GM18505 (cell line): ENCODE measurements around the gene NT5C3B.
A peak's percentile ranks its signal among the peaks of the same experiment; 100 is the strongest.
"Not testable (repeated sequence)": the region's sequence is repeated elsewhere in the genome, so short reads cannot be mapped to it uniquely, and the experiment has no call there.

Experiments
- ATAC-seq: cut with Tn5 transposase; IDR thresholded peaks from one replicate; pipeline ENCODE4 v1.9.1; 2021; ENCODE audit not compliant: unreplicated experiment
- POLR2A ChIP-seq: IDR thresholded peaks from 4 replicates; pipeline ENCODE4 v1.6.1; 2011; ENCODE audit warnings: borderline replicate concordance; ENCODE audit not compliant: insufficient read depth, insufficient read length; ENCODE audit errors: extremely low read depth

The NT5C3B gene

DNA sequence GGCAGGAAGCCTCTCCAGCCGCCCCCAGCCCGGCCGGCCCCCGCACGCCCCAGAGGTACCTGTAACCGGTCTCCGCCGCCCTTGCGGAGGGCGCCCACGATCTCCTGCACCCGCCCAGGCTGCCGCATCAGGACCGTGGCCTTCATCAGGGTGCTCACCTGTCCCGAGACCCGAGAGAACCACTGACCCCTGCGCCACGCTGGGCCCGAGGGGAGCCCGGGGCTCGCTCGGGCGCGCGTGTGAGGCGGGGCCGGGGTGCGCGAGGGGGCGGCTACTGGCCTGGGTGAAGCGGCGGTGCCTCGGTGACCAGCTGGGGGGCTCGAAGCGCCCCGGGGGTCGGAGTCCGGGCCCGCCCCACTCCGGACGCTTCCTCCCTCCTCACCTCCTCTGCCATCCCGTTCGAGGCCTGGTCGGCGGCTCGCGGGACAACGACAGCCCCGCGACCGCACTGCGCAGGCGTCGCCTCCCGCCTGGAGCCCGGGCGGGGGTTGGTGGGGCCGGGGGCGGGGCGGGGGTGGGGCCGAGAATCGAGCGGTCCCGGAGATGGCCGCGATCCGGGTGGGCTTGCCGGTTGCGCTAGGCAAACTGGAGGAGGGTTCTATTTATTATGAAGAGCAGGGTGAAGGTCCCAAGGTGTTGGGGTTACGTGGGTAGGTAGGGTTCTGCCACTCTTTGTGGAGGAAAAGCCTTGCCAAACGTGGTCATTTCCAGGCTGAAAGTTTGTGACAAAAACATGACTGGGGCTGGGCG is at the start of gene NT5C3B:
Gene NT5C3B (minus strand): TSS at position 433 of the 750 bp plus-strand sequence. CDS start 39 bp downstream, at position 394.
- TF ChIP-seq POLR2A, result peak; percentile 58
- ATAC-seq, result no peak

- no peak for TF ChIP-seq POLR2A
- no peak for ATAC-seq
Measured at GRCh38 chr17:41885733-41886132, 49.7 kb upstream of the NT5C3B start.

GRCh38 chr17:41882756-41883155 is 46.7 kb upstream of the NT5C3B start:
- ATAC-seq, result no peak
- TF ChIP-seq POLR2A, result no peak

- no peak for ATAC-seq
- no peak for TF ChIP-seq POLR2A
Measured at GRCh38 chr17:41880130-41880529, 44.1 kb upstream of the NT5C3B start.

GRCh38 chr17:41874293-41874670 is 38.2 kb upstream of the NT5C3B start:
- not testable (repeated sequence) for ATAC-seq

DNA sequence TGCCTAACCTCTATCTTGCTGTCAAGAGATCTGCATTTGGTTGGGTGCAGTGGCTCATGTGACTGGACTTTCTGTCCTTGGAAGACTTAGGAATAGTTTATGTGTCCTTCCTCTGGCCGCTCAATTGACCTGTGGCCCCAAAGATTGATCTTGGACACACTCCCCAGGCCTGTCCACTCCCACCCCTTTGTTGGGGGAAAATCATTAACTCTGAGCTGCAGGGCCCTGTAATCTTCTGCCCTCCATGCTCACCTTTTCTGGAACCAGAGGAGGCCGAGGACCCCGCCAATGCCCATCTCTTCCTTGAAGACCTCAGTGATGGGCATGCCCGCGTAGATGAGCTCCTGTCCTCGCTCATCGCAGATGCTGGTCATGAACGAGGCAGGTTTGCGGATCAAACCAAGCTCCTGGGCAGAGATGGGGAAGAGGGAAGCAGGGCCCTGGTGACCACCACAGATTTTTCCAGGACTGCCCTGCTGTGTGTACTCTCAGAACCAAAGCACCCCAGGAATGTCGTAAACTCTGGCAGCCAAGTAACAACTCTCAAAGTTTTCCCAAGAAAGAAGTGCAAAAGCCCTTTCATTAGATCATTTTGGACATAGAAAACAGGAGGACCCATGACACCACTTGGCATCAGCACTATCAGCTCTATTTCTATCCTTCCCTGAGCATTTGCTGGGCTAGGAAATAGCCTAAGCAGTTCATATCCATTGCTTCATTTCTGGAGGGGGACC is 37.7 kb upstream of the NT5C3B start:
- ATAC-seq, result no peak
- no peak for TF ChIP-seq POLR2A

DNA sequence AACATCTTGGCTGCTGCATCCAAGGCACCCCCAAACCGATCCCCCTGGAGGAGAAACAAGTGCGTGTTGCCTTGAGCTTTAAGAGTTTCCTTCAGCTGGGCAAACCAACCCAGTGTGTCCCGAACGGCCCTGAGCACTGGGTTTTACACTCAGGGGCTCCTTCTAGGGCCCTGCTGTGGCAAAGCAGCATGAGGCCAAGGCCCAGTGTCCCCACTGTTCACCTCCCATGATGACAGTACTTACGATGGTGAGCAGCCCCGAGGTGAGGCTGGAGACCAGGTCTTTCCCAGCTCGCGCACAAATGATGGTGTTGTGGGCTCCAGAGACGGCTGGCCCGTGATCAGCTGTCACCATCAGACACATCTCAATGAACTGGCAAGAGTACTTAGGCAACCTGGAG is 35.8 kb upstream of the NT5C3B start:
- no peak for ATAC-seq
- no peak for TF ChIP-seq POLR2A

DNA sequence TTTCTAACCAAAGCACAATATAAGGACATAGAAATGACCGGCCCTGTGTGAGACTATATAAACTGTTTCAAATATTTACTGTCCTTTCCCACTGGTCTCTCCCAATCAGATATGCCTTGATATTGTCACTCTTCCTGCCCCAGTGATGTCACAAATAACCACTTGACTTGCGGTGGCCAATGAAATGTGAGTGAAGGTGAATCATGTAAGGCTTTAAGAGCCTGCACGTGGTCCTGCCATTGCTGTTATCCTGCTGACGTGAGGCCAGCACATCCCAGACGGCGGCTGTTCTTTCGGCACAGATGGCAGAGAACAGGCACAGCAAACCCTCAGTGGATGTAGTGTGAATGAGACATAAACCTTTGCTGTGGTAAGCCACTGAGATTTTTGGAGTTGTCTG is 34.6 kb upstream of the NT5C3B start:
- no peak for TF ChIP-seq POLR2A
- ATAC-seq, result no peak

DNA sequence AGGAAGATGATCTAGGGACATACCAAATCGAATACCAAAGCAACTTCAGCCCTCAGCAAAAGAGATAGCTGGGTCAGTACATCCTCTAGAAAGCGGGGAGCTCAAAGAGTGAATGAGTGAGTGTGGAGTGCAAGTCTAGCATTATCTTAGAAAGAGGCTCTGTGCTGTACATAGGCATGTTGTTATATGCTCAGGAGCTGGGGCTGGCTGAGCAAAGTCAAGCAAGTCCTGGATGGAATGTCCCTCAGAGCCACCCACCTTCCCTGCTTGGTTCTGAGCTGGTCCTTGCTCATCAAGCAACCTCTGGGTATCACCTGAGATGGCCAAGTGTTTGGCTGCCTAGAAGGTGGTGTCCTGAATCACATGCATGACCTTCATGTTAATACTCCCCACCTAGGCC is 34.1 kb upstream of the NT5C3B start:
- ATAC-seq, result no peak
- TF ChIP-seq POLR2A, result no peak

GRCh38 chr17:41869426-41869825 is 33.4 kb upstream of the NT5C3B start:
- no peak for ATAC-seq
- no peak for TF ChIP-seq POLR2A

DNA sequence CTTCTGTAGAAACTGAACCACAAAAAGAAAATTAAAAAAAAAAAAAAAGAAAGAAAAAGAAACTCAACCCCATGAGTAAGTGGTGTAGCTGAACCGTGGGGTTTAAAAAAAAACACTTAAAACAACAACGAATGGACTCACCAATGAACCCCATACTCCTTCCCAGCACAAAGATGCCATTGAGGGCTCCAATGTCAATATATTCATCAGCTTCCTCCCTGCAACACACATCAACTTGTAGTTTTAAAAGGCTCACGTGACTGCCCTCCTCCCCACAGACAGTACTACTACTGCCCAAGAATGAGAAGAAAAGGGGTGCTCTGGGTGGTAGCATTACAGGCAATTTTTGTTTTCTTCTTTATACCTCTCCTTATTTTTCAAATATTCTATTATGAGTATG is 32.5 kb upstream of the NT5C3B start:
- TF ChIP-seq POLR2A, result no peak
- ATAC-seq, result no peak

GRCh38 chr17:41865596-41865893 is 29.5 kb upstream of the NT5C3B start:
- TF ChIP-seq POLR2A, result no peak
- ATAC-seq, result no peak

- ATAC-seq, result peak; percentile 91
- TF ChIP-seq POLR2A, result peak; percentile 88
Measured at GRCh38 chr17:41864836-41865595, 29.0 kb upstream of the NT5C3B start, which contains the start of gene KLHL11. Gene KLHL11 (minus strand): TSS chr17:41865423. CDS start chr17:41865370, 53 bp downstream.

DNA sequence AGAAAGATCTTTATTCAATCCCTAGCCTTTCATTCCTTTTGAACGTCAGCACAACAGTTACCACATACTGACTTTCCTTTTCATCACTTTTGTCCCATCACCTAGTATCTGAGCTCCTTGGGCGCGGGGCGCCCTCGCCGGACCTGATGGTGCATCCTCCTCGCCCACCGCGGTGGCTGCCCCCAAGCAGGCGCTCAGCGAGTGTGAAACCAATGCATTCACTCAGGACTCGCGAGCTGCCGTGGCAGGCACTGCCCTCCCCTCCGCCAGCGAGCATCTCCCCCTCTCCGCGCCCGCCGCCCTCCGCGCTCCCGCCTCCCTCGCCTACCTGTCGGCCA is 28.4 kb upstream of the NT5C3B start:
- no peak for TF ChIP-seq POLR2A

GRCh38 chr17:41863074-41863848 is 27.2 kb upstream of the NT5C3B start:
- TF ChIP-seq POLR2A, result no peak
- ATAC-seq, result no peak

More for the DNA sequence above, 28.4 kb upstream of the NT5C3B start:
- peak; percentile 29 for ATAC-seq
